Mesothelial cell of epicardium (in vitro differentiated cells): ENCODE data around the gene FBXW2. TPM values are rescaled to one million over a fixed set of nuclear protein-coding genes. Genes with fewer than 3 reads are reported as not detected.

Experiments
- DNase-seq, 2 experiments: peaks; one replicate each; pipeline ENCODE4 v3.0.0; 2021; ENCODE audit warnings: low spot score in 2 of 2; ENCODE audit not compliant: unreplicated experiment in 2 of 2
- H3K27ac Mint-ChIP-seq: 2 replicates; pipeline ENCODE4 v1.8.0; 2021; ENCODE audit warnings: mixed read lengths
- H3K27me3 Mint-ChIP-seq: 2 replicates; pipeline ENCODE4 v1.8.0; 2021; ENCODE audit warnings: low read depth, mixed read lengths
- H3K36me3 Mint-ChIP-seq: 2 replicates; pipeline ENCODE4 v1.8.0; 2021; ENCODE audit warnings: mixed read lengths
- H3K4me1 Mint-ChIP-seq: 2 replicates; pipeline ENCODE4 v1.8.0; 2021; ENCODE audit warnings: mixed read lengths
- H3K4me3 Mint-ChIP-seq: 2 replicates; pipeline ENCODE4 v1.8.0; 2021; ENCODE audit warnings: mild to moderate bottlenecking, moderate library complexity, mixed read lengths
- H3K9me3 Mint-ChIP-seq: 2 replicates; pipeline ENCODE4 v1.8.0; 2021; ENCODE audit warnings: mixed read lengths
- total RNA-seq: library from RNA; stranded (reverse); gene quantifications from 3 replicates; pipeline ENCODE4 v1.2.1, GENCODE V29; 2021
- TF ChIP-seq, protein P1 (sequence below): fragments of 200-600 bp; sonication (generic); IDR thresholded peaks from one replicate; pipeline ENCODE4 v1.5.0; 2021; ENCODE audit warnings: antibody characterized with exemption; ENCODE audit not compliant: unreplicated experiment

FBXW2 gene
- total RNA-seq, 1 donor from 2014 or later: 67.5 TPM

DNA sequence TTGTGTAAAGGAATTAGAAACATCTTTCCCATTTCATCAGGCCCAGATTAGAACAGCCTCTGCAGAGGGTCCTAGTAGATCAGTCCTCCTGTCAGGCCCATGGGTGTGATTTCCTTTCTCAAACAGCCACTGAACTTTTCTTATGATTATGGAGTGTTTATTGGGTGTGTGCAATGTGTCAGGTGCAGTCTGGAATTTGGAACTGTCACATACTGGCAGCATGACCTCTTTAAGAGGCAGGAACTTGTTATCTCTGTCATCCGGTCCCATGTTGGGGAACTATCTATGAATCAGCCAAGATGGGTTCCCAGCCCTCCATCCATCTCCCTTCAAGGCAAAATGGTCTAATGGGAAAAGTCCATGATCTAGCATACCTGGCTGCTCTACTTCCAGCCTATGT is 67.3 kb downstream of the FBXW2 start:
- no peak overlapping the region for H3K4me3 Mint-ChIP-seq
- no peaks in the 10 kb centered on the region for H3K27me3 Mint-ChIP-seq
- no peaks in the 10 kb centered on the region for H3K36me3 Mint-ChIP-seq
- H3K9me3 Mint-ChIP-seq: no peaks in the 10 kb centered on the region
- TF ChIP-seq, protein P1, sequence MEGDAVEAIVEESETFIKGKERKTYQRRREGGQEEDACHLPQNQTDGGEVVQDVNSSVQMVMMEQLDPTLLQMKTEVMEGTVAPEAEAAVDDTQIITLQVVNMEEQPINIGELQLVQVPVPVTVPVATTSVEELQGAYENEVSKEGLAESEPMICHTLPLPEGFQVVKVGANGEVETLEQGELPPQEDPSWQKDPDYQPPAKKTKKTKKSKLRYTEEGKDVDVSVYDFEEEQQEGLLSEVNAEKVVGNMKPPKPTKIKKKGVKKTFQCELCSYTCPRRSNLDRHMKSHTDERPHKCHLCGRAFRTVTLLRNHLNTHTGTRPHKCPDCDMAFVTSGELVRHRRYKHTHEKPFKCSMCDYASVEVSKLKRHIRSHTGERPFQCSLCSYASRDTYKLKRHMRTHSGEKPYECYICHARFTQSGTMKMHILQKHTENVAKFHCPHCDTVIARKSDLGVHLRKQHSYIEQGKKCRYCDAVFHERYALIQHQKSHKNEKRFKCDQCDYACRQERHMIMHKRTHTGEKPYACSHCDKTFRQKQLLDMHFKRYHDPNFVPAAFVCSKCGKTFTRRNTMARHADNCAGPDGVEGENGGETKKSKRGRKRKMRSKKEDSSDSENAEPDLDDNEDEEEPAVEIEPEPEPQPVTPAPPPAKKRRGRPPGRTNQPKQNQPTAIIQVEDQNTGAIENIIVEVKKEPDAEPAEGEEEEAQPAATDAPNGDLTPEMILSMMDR: no peak
- no peak for DNase-seq
- H3K27ac Mint-ChIP-seq: no peak overlapping the region
- H3K4me1 Mint-ChIP-seq: no peaks in the 10 kb centered on the region

DNA sequence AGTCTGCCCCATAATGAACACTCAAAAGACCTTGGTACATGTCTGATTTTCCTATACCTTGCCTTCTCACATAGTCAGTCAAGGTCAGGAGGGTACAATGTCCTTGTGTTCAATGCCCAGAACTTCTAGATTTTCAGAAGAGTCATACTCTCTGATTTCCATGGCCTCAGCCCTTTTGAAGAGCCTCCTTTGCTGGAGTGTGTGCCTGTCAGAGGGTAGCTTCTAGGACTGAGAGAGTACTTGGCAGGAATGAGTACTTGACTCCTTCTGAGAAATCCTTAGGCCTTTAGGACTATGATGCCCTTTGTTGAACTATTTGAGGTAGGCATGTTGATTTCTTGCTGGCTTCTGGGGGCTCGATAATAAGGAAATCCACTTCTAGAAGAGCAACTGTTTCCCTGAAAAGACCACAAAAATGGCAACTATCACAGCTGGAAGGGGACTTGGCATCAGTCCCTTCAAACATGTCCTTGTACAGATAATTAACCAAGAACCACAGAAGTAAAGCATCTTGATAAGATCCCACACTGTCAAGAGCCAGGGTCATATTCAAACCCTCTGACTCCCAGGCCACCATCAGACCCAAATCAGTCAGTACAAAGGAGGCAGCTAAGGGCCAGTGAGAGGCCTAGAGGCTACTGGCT is 68.3 kb downstream of the FBXW2 start:
- no peaks in the 10 kb centered on the region for H3K36me3 Mint-ChIP-seq
- H3K27ac Mint-ChIP-seq: no peak overlapping the region
- no peak for DNase-seq
- no peaks in the 10 kb centered on the region for H3K9me3 Mint-ChIP-seq
- no peaks in the 10 kb centered on the region for H3K27me3 Mint-ChIP-seq
- TF ChIP-seq, protein P1: no peak
- no peak overlapping the region for H3K4me3 Mint-ChIP-seq
- no peaks in the 10 kb centered on the region for H3K4me1 Mint-ChIP-seq

DNA sequence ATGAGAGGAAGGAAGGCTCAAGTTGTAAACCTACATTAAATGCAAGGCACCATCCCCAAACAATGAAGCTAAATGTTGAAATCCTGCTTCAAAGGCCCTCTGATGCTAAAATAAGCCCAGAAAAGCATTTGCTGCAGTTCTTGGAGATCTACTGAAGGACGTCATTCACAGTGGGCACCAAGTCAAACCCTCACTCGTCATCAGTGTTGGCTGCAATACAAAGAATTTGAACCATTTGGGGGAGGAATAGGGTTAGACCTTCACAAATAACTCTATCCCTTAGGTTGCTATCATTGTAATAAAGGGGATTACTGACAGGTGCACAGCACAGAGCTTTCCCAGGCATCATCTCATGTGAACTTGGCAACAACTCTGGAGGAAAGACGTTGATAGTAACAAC is 69.7 kb downstream of the FBXW2 start:
- H3K27ac Mint-ChIP-seq: no peak overlapping the region
- DNase-seq: no peak
- H3K4me3 Mint-ChIP-seq: no peak overlapping the region
- no peaks in the 10 kb centered on the region for H3K4me1 Mint-ChIP-seq
- no peaks in the 10 kb centered on the region for H3K27me3 Mint-ChIP-seq
- no peaks in the 10 kb centered on the region for H3K9me3 Mint-ChIP-seq
- TF ChIP-seq, protein P1: no peak
- H3K36me3 Mint-ChIP-seq: no peaks in the 10 kb centered on the region

DNA sequence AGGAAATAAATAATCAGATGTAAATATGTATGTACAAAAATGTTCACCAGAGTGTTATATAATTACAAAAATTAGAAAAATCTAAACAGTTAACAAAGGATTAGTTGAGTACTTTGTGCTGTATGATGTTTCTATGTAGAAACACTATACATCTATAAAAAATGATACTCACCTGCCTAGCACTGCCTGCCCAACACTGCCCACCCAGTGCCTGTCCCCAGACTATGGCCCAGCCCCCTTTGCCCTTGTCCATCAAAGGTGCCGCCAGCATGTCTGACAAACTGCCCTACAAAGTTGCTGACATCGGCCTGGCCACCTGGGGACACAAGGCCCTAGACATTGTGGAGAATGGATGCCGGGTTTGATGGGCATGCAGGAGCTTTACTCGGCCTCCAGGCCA is 72.8 kb downstream of the FBXW2 start:
- H3K27ac Mint-ChIP-seq: no peak overlapping the region
- H3K4me1 Mint-ChIP-seq: peaks cover 6% of the 10 kb centered on the region
- TF ChIP-seq, protein P1: no peak
- H3K4me3 Mint-ChIP-seq: no peak overlapping the region
- no peak for DNase-seq
- no peaks in the 10 kb centered on the region for H3K36me3 Mint-ChIP-seq
- H3K9me3 Mint-ChIP-seq: peaks cover 3% of the 10 kb centered on the region
- H3K27me3 Mint-ChIP-seq: no peaks in the 10 kb centered on the region

DNA sequence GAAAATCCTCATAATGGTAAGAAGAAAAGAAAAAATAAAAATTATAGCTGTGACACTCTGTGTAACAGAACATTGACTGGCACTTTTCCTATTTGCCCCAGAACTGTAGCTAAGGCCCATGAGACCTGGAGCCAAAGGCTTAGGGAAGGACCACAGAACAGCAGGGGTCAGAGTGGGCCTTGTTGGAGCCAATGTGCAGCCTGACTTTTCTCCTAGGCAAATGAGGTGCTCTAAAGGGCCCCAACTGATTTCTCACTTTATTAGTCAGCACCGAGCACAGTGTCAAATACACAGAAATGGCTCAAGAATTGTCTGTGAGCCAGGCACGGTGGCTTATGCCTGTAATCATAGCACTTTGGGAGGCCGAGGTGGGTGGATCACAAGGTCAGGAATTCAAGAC is 74.9 kb downstream of the FBXW2 start:
- H3K4me3 Mint-ChIP-seq: no peak overlapping the region
- H3K4me1 Mint-ChIP-seq: peaks cover 12% of the 10 kb centered on the region
- DNase-seq: no peak
- peaks cover 3% of the 10 kb centered on the region for H3K9me3 Mint-ChIP-seq
- no peak overlapping the region for H3K27ac Mint-ChIP-seq
- TF ChIP-seq, protein P1: no peak
- no peaks in the 10 kb centered on the region for H3K27me3 Mint-ChIP-seq
- H3K36me3 Mint-ChIP-seq: no peaks in the 10 kb centered on the region

DNA sequence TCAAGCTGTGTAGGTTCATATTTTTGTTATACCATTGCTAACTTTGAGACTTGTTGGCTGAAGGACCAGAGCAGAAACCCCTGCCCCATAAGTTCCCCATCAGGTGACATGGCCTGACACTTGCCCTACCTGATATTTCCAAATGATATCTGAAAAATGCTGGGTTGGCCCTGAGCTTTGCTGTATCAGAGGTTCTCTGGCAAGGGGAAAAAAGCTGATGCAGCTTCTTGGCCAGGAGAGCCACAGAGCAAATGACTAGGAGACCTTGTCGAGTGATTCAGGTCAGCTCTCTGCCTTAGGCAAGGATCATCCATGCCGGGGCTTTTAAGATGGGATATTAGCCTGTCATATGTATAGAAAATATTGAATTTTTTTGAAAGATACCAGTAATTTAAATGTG is 76.0 kb downstream of the FBXW2 start:
- Mint-ChIP-seq H3K27me3 (no peaks in the 10 kb centered on the region), H3K36me3 (no peaks in the 10 kb centered on the region), H3K4me3 (no peak overlapping the region), H3K27ac (no peak overlapping the region), H3K4me1 (peaks cover 23% of the 10 kb centered on the region), H3K9me3 (peaks cover 3% of the 10 kb centered on the region)
- TF ChIP-seq, protein P1: no peak
- DNase-seq: no peak
